ENCODE measurements around the gene SORBS1.

The SORBS1 gene

GRCh38 chr10:95544783-95545500 is 16.2 kb downstream of the SORBS1 start:
- H3K36me3 ChIP-seq (ENCODE audit: low read depth): no peaks in the 10 kb centered on the region
- H3K4me1 ChIP-seq (ENCODE audit: insufficient read depth, poor library complexity, severe bottlenecking): no peaks in the 10 kb centered on the region
- ATAC-seq (ENCODE audit: low read depth) (no peak), DNase-seq (ENCODE audit: low spot score) (no peak)
- TF ChIP-seq CTCF (IDR thresholded peaks at IDR 0.05; ENCODE audit: poor library complexity, severe bottlenecking): no peak
- H3K27me3 ChIP-seq (ENCODE audit: insufficient read depth, poor library complexity, severe bottlenecking): peaks cover 5% of the 10 kb centered on the region
- no peak overlapping the region for H3K4me3 ChIP-seq (ENCODE audit: severe bottlenecking)
- H3K9me3 ChIP-seq (ENCODE audit: severe bottlenecking): no peaks in the 10 kb centered on the region
- H3K27ac ChIP-seq (ENCODE audit: poor library complexity, severe bottlenecking): no peak overlapping the region

- Histone ChIP-seq H3K4me3 (ENCODE audit: severe bottlenecking) (no peak overlapping the region), H3K9me3 (ENCODE audit: severe bottlenecking) (no peaks in the 10 kb centered on the region), H3K27ac (ENCODE audit: poor library complexity, severe bottlenecking) (no peak overlapping the region), H3K36me3 (ENCODE audit: low read depth) (no peaks in the 10 kb centered on the region), H3K4me1 (ENCODE audit: insufficient read depth, poor library complexity, severe bottlenecking) (no peaks in the 10 kb centered on the region), H3K27me3 (ENCODE audit: insufficient read depth, poor library complexity, severe bottlenecking) (no peaks in the 10 kb centered on the region)
- no peak for TF ChIP-seq CTCF (IDR thresholded peaks at IDR 0.05; ENCODE audit: poor library complexity, severe bottlenecking)
- DNase-seq (ENCODE audit: low spot score) (no peak), ATAC-seq (ENCODE audit: low read depth) (no peak)
These were observed 17.7 kb downstream of the SORBS1 start for GRCh38 chr10:95543459-95543858.

GRCh38 chr10:95542761-95543160 is 18.4 kb downstream of the SORBS1 start:
- Histone ChIP-seq H3K4me1 (ENCODE audit: insufficient read depth, poor library complexity, severe bottlenecking) (no peaks in the 10 kb centered on the region), H3K4me3 (ENCODE audit: severe bottlenecking) (no peak overlapping the region), H3K9me3 (ENCODE audit: severe bottlenecking) (no peaks in the 10 kb centered on the region), H3K36me3 (ENCODE audit: low read depth) (no peaks in the 10 kb centered on the region), H3K27ac (ENCODE audit: poor library complexity, severe bottlenecking) (no peak overlapping the region), H3K27me3 (ENCODE audit: insufficient read depth, poor library complexity, severe bottlenecking) (no peaks in the 10 kb centered on the region)
- ATAC-seq (ENCODE audit: low read depth): no peak
- TF ChIP-seq CTCF (IDR thresholded peaks at IDR 0.05; ENCODE audit: poor library complexity, severe bottlenecking): no peak
- no peak for DNase-seq (ENCODE audit: low spot score)

- no peak overlapping the region for H3K4me3 ChIP-seq (ENCODE audit: severe bottlenecking)
- no peaks in the 10 kb centered on the region for H3K27me3 ChIP-seq (ENCODE audit: insufficient read depth, poor library complexity, severe bottlenecking)
- no peak overlapping the region for H3K27ac ChIP-seq (ENCODE audit: poor library complexity, severe bottlenecking)
- no peak for DNase-seq (ENCODE audit: low spot score)
- no peak for ATAC-seq (ENCODE audit: low read depth)
- H3K36me3 ChIP-seq (ENCODE audit: low read depth): no peaks in the 10 kb centered on the region
- no peaks in the 10 kb centered on the region for H3K9me3 ChIP-seq (ENCODE audit: severe bottlenecking)
- no peak for TF ChIP-seq CTCF (IDR thresholded peaks at IDR 0.05; ENCODE audit: poor library complexity, severe bottlenecking)
- no peaks in the 10 kb centered on the region for H3K4me1 ChIP-seq (ENCODE audit: insufficient read depth, poor library complexity, severe bottlenecking)
These were observed 18.8 kb downstream of the SORBS1 start for GRCh38 chr10:95542330-95542729.

- H3K36me3 ChIP-seq (ENCODE audit: low read depth): no peaks in the 10 kb centered on the region
- ATAC-seq (ENCODE audit: low read depth): no peak
These were observed 20.6 kb downstream of the SORBS1 start for GRCh38 chr10:95540514-95541052.

More at GRCh38 chr10:95540514-95541052, 20.6 kb downstream of the SORBS1 start:
- Histone ChIP-seq H3K27ac (ENCODE audit: poor library complexity, severe bottlenecking) (no peak overlapping the region), H3K4me3 (ENCODE audit: severe bottlenecking) (no peak overlapping the region), H3K27me3 (ENCODE audit: insufficient read depth, poor library complexity, severe bottlenecking) (no peaks in the 10 kb centered on the region), H3K4me1 (ENCODE audit: insufficient read depth, poor library complexity, severe bottlenecking) (no peaks in the 10 kb centered on the region), H3K9me3 (ENCODE audit: severe bottlenecking) (no peaks in the 10 kb centered on the region)
- no peak for TF ChIP-seq CTCF (IDR thresholded peaks at IDR 0.05; ENCODE audit: poor library complexity, severe bottlenecking)
- DNase-seq (ENCODE audit: low spot score): no peak

All from RWPE2 (cell line).